Activated CD8-positive, alpha-beta T cell treated with anti-CD3 and anti-CD28 coated beads for 36 hours (primary cell): ENCODE measurements around the gene PSME3IP1. TPM values are rescaled to one million over a fixed set of nuclear protein-coding genes. Genes with fewer than 3 reads are reported as not detected.

Experiments
- ATAC-seq: fragments of 200-7000 bp; cut with Tn5 transposase; one replicate; pipeline ENCODE4 v1.10.0; 2021; ENCODE audit warnings: mild to moderate bottlenecking, moderate library complexity
- CTCF ChIA-PET: fragments of 350-600 bp; sonication (Branson Sonifier 250); formaldehyde crosslinking; loops from one replicate; lab custom pipeline; 2021; ENCODE audit warnings: antibody characterized with exemption; lab: Charles Lee
- POLR2A ChIA-PET: fragments of 350-600 bp; sonication (Branson Sonifier 250); formaldehyde crosslinking; loops from one replicate; lab custom pipeline; 2021; ENCODE audit warnings: antibody characterized with exemption; lab: Charles Lee
- DNase-seq: peaks from one replicate; pipeline ENCODE4 v3.0.0-alpha.2; 2020
- H3K27ac Mint-ChIP-seq: one replicate; pipeline ENCODE4 v1.8.0; 2021; ENCODE audit warnings: mild to moderate bottlenecking, mixed read lengths
- H3K27me3 Mint-ChIP-seq: one replicate; pipeline ENCODE4 v1.8.0; 2021; ENCODE audit warnings: mixed read lengths
- H3K36me3 Mint-ChIP-seq: one replicate; pipeline ENCODE4 v1.8.0; 2021; ENCODE audit warnings: low read depth, mixed read lengths
- H3K4me1 Mint-ChIP-seq: one replicate; pipeline ENCODE4 v1.8.0; 2021; ENCODE audit warnings: low read depth, mixed read lengths
- H3K4me3 Mint-ChIP-seq: one replicate; pipeline ENCODE4 v1.8.0; 2021; ENCODE audit warnings: mild to moderate bottlenecking, moderate library complexity, mixed read lengths
- H3K9me3 Mint-ChIP-seq: one replicate; pipeline ENCODE4 v1.8.0; 2021; ENCODE audit warnings: mixed read lengths
- CTCF ChIP-seq: fragments of 200-600 bp; IDR thresholded peaks from one replicate; pipeline ENCODE4 v1.8.0; 2022; ENCODE audit warnings: antibody characterized with exemption, mild to moderate bottlenecking
- intact Hi-C: fragments of 100-400 bp; cut with micrococcal nuclease; formaldehyde crosslinking; loops from one replicate; pipeline ENCODE4 v1.10.0; 2022
- total RNA-seq, 2 experiments: library from RNA; stranded (reverse); gene quantifications; one replicate each; pipeline ENCODE4 v1.2.3, GENCODE V29; 2021

PSME3IP1 gene
- total RNA-seq, 2 experiments from 2014 or later = 101 to 103 TPM

DNA sequence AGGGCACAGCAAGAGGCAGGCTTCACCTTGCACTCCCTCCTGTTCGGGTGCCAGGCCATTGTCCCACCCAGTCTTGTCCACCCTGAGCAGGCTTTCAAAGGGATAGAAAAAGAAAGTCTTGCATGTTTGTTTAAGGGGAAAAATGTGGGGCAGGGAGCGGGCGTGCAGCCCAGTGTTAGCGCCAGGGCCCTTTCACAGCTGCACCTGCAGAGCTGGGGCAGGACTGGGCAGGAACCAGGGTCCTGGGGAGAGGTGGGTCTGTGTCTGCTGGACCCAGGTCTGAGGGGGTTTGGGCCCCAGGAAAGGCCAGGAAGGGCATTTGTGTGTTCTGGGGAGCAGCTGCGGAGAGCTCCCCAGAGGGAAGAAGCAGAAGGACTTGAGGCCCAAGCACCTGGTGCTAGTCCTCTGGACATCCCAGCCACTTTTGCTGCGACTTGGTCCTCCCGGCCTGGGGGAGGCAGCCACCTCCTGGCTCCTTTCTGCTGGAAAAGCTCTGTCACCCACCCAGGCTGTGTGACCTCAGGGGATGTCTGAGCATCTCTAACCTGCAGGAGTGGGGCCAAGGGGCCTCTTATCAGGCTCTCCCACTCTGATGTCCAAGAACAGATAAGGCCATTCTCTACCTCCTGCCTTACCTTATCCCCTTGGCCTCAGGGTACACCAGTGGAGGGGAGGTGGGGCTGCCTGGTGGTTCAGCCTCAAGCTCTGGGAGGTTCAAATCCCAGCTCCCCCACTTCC, 44.7 kb downstream of the PSME3IP1 start:
- ChIA-PET POLR2A (interaction anchor here (1.3 to 3.7 kb wide), 3 partner anchors 10 to 152 kb away, joined by 3 to 23 read pairs (median 9); partner anchors contain the start of gene NLRC5), CTCF (interaction anchor here (0.8 to 2.0 kb wide), 5 partner anchors 10 to 49 kb away, joined by 3 to 9 read pairs (median 4); partner anchors contain the start of gene CPNE2)
- Mint-ChIP-seq H3K27me3 (no peaks in the 10 kb centered on the region), H3K9me3 (no peaks in the 10 kb centered on the region), H3K27ac (peak overlapping the region; percentile 95), H3K36me3 (peaks cover 1% of the 10 kb centered on the region), H3K4me3 (no peak overlapping the region), H3K4me1 (peaks cover 33% of the 10 kb centered on the region)
- TF ChIP-seq CTCF = no peak
- ATAC-seq (peak; percentile 18), DNase-seq (peak; percentile 10)
- intact Hi-C loops = no loop called here

DNA sequence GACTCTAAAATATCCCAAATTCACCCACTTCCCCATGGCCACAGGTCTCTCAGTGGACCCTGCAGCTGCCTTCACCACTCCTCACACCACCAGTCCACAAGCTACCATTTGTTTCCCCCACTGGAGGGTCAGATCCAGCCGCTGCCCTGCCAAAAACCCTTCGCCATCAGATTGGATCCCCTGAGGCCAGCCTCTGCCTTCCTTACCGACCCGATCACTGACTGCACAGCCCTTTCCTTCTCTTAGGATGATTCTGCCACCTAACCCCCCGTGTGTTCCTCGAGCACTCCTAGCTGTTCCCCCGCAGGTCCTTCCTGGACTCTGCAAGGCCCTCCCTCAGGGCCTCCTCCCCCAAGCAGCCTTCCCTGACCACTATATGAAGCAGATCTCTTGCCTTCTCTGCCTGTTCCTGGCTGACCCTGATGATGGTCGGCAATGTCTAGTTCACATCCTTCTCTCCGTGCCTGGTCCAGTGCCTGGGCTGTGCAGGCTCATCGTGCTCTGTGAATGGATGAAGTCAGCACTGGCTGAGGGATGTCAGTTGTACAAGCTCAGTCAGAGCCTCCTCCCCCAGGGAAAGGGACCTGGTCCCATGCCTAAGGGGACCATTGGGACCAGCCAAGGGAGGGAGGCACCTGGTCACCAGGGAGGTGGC, 47.4 kb downstream of the PSME3IP1 start:
- CTCF ChIA-PET = no interaction called here
- POLR2A ChIA-PET = no interaction called here
- Mint-ChIP-seq H3K4me1 (peaks cover 53% of the 10 kb centered on the region), H3K27ac (peak overlapping the region; percentile 3), H3K36me3 (peaks cover 1% of the 10 kb centered on the region), H3K4me3 (no peak overlapping the region), H3K27me3 (no peaks in the 10 kb centered on the region), H3K9me3 (no peaks in the 10 kb centered on the region)
- intact Hi-C loops = no loop called here
- TF ChIP-seq CTCF = no peak
- ATAC-seq (no peak), DNase-seq (no peak)

- POLR2A ChIA-PET = interaction anchor here (1.2 to 2.6 kb wide), 5 partner anchors 9 to 48 kb away, joined by 3 to 9 read pairs (median 5); no protein-coding TSS in a partner anchor
- H3K27me3 Mint-ChIP-seq = no peaks in the 10 kb centered on the region
- intact Hi-C loops = no loop called here
- H3K36me3 Mint-ChIP-seq = peaks cover 1% of the 10 kb centered on the region
- CTCF ChIA-PET = no interaction called here
- H3K27ac Mint-ChIP-seq = peak overlapping the region; percentile 3
- ATAC-seq (no peak), DNase-seq (no peak)
- H3K4me1 Mint-ChIP-seq = peaks cover 54% of the 10 kb centered on the region
- no peaks in the 10 kb centered on the region for H3K9me3 Mint-ChIP-seq
- no peak overlapping the region for H3K4me3 Mint-ChIP-seq
- TF ChIP-seq CTCF = no peak
These were observed 48.1 kb downstream of the PSME3IP1 start for GRCh38 chr16:57137566-57138273.

DNA sequence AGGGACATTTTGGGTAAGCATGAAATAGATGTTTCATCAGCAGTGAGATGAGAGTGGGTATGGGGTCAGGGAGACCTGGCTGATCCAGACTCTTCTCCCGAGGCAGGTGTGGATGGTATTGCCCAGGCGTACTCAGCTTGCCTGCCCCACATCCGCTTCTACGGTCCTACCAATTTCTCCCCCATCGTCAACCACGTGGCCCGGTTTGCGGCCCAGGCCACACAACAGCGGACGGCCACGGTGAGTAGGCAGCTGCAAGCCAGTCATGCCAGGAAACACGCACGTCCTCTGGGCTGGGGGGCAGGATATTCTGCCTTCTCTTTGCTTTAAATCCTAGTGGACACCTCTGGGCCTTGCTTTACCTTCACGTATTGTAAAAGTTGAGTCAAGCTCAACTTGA, 48.8 kb downstream of the PSME3IP1 start:
- H3K4me1 Mint-ChIP-seq = peaks cover 54% of the 10 kb centered on the region
- no peaks in the 10 kb centered on the region for H3K27me3 Mint-ChIP-seq
- intact Hi-C loops = no loop called here
- DNase-seq = no peak
- H3K4me3 Mint-ChIP-seq = no peak overlapping the region
- ChIA-PET CTCF (no interaction called here), POLR2A (interaction anchor here (1.2 to 2.6 kb wide), 5 partner anchors 9 to 48 kb away, joined by 3 to 9 read pairs (median 5); no protein-coding TSS in a partner anchor)
- H3K36me3 Mint-ChIP-seq = no peaks in the 10 kb centered on the region
- H3K27ac Mint-ChIP-seq = no peak overlapping the region
- TF ChIP-seq CTCF = no peak
- no peaks in the 10 kb centered on the region for H3K9me3 Mint-ChIP-seq
- ATAC-seq = no peak
